MCF 10A (cell line): ENCODE results near the gene TIGD4. TPM values are rescaled to one million over a fixed set of nuclear protein-coding genes. Genes with fewer than 3 reads are reported as not detected.

Source experiments
- BruUV-seq: library from RNA; stranded (reverse); fragments of 400-500 nt; replicated peaks from 2 replicates; lab custom pipeline; 2021; lab: Mats Ljungman, UMichigan
- CTCF ChIA-PET: fragments of 300-600 bp; sonication (Branson Sonifier 250); formaldehyde crosslinking; extraction: SDS; loops from one replicate; lab custom pipeline; 2021; ENCODE audit warnings: antibody characterized with exemption, inconsistent platforms; lab: Yijun Ruan, JAX
- POLR2A ChIA-PET: fragments of 300-600, 350-650 bp; sonication (Branson Sonifier 250); formaldehyde crosslinking; extraction: SDS; loops from one replicate; lab custom pipeline; 2020; ENCODE audit warnings: antibody characterized with exemption, inconsistent platforms; lab: Yijun Ruan, JAX
- DNase-seq: peaks from one replicate; pipeline ENCODE4 v3.0.0-alpha.2; 2018; ENCODE audit not compliant: unreplicated experiment
- H3K27ac Mint-ChIP-seq: one replicate; pipeline ENCODE4 v1.8.0; 2022; ENCODE audit warnings: mild to moderate bottlenecking, low read depth, mixed read lengths; ENCODE audit not compliant: unreplicated experiment
- H3K27me3 Mint-ChIP-seq: one replicate; pipeline ENCODE4 v1.8.0; 2022; ENCODE audit warnings: mixed read lengths; ENCODE audit not compliant: insufficient read depth, unreplicated experiment
- H3K36me3 Mint-ChIP-seq: one replicate; pipeline ENCODE4 v1.8.0; 2022; ENCODE audit warnings: mild to moderate bottlenecking, moderate library complexity, mixed read lengths; ENCODE audit not compliant: insufficient read depth, unreplicated experiment
- H3K4me1 Mint-ChIP-seq: one replicate; pipeline ENCODE4 v1.8.0; 2022; ENCODE audit warnings: mixed read lengths; ENCODE audit not compliant: insufficient read depth, unreplicated experiment
- H3K4me3 Mint-ChIP-seq: one replicate; pipeline ENCODE4 v1.8.0; 2022; ENCODE audit warnings: mild to moderate bottlenecking, moderate library complexity, mixed read lengths; ENCODE audit not compliant: unreplicated experiment
- H3K9me3 Mint-ChIP-seq: one replicate; pipeline ENCODE4 v1.8.0; 2022; ENCODE audit warnings: mixed read lengths; ENCODE audit not compliant: unreplicated experiment
- CTCF ChIP-seq: fragments of 200-600 bp; IDR thresholded peaks from one replicate; pipeline ENCODE4 v1.8.0; 2022; ENCODE audit warnings: antibody characterized with exemption, mild to moderate bottlenecking; ENCODE audit not compliant: unreplicated experiment
- intact Hi-C: fragments of 100-400 bp; cut with micrococcal nuclease; formaldehyde crosslinking; loops from 2 replicates; pipeline ENCODE4 v1.14.1; 2022
- total RNA-seq: library from RNA; stranded (reverse); gene quantifications from 2 replicates; pipeline ENCODE4 v1.2.3, GENCODE V29; 2022

The TIGD4 gene
- total RNA-seq, 1 experiment from 2014 or later, result 0.12 TPM

DNA sequence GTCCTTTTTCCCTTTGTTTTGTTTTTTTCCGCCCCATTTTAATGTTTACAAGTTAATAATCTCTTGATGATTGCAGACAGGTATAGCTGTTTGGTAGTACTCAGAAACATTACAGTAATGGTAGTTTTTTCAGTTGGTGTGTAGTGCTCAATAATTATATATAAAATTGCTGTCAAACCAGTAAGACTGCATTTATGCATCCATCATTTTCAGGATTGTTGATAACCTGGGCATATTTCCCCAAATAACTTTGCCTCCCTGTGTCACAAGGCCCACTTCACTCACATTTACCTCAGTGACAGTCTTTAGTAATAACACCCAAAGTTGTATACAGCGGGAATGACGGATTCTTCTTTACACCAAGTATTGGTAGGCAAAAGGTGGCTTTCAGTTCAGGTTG, 16.4 kb upstream of the TIGD4 start:
- H3K4me3 Mint-ChIP-seq, result no peak overlapping the region
- no TSS peak for BruUV-seq
- peaks cover 1% of the 10 kb centered on the region for H3K4me1 Mint-ChIP-seq
- no peak for DNase-seq
- intact Hi-C loops, result no loop called here
- no peak overlapping the region for H3K27ac Mint-ChIP-seq
- no peaks in the 10 kb centered on the region for H3K9me3 Mint-ChIP-seq
- peaks cover 6% of the 10 kb centered on the region for H3K36me3 Mint-ChIP-seq
- TF ChIP-seq CTCF, result no peak
- CTCF ChIA-PET, result no interaction called here
- POLR2A ChIA-PET, result interaction anchor here (0.7 kb wide), 1 partner anchor 13 kb away, joined by 3 read pairs; no protein-coding TSS in a partner anchor
- no peaks in the 10 kb centered on the region for H3K27me3 Mint-ChIP-seq

DNA sequence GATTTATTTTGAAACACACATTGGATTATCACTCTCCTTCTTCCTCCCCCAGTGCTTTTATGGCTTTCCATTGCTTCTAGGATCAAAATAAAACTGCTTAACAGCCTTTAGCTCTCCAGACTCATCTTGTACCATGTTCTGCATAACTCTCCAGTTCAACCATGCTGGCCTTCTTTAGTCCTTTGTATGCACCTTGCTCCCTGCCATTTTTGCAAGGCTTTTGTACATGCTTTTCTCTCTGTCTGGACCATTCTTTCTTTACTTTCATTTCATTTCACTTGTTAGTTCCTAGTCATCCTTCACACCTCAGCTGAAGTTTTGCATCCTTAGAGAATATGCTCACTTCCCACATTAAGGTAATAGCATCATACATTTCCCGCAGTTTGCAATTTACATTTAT, 7.1 kb upstream of the TIGD4 start:
- intact Hi-C loops, result no loop called here
- BruUV-seq, result no TSS peak
- ChIA-PET CTCF (no interaction called here), POLR2A (interaction anchor here (1.4 kb wide), 1 partner anchor 8 kb away, joined by 4 read pairs; no protein-coding TSS in a partner anchor)
- H3K9me3 Mint-ChIP-seq, result no peaks in the 10 kb centered on the region
- H3K27ac Mint-ChIP-seq, result no peak overlapping the region
- H3K4me3 Mint-ChIP-seq, result no peak overlapping the region
- peaks cover 12% of the 10 kb centered on the region for H3K4me1 Mint-ChIP-seq
- no peaks in the 10 kb centered on the region for H3K27me3 Mint-ChIP-seq
- peaks cover 5% of the 10 kb centered on the region for H3K36me3 Mint-ChIP-seq
- DNase-seq, result no peak
- no peak for TF ChIP-seq CTCF

DNA sequence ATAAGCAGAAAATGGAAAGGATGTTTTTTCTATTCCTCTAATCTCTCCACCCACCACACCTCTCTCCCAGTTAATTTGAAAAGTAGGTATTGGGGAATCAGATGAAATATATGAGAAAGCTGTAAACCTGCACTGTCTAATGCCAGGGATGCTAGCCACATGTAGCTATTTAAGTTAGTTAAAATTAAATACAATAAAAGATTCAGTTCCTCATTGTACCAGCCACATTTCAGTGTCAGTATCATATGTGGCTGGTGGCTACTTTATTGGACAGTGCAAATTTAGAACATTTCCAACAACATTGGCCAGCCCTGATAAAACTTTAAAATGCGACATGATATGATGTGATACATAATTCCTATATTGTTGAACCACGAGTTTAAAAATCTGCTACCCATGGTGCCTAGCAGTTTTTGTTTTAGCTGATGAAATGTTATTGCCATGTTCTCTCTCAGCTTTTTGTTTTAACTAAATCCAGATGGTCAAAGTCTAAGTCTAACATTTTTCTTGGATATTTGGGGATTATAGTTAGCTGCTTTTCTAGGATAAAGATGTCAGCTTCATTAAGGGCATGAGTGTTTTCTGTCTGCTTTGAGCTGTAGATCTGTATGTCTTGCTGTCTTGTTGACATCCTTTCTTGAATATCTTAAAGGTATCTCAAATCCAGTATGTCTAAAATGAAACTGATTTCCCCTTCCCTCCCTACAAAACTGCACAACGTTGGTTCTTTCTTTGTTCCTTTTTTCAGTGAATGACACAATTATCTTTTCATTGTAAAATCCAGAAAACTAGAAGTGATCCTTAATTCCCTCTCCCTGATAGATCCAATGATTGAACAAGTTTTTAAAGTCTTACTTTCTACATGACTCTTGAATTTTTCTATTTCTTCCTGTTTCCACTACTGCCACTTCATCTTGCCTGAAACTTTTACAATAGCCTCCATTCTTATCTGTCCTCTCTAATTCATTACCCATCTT, 6.4 kb upstream of the TIGD4 start:
- ChIA-PET CTCF (no interaction called here), POLR2A (interaction anchor here (1.4 kb wide), 1 partner anchor 8 kb away, joined by 4 read pairs; no protein-coding TSS in a partner anchor)
- no peak overlapping the region for H3K27ac Mint-ChIP-seq
- H3K4me1 Mint-ChIP-seq, result peaks cover 14% of the 10 kb centered on the region
- H3K9me3 Mint-ChIP-seq, result no peaks in the 10 kb centered on the region
- BruUV-seq, result no TSS peak
- H3K4me3 Mint-ChIP-seq, result no peak overlapping the region
- no peak for DNase-seq
- H3K36me3 Mint-ChIP-seq, result peaks cover 5% of the 10 kb centered on the region
- intact Hi-C loops, result no loop called here
- no peaks in the 10 kb centered on the region for H3K27me3 Mint-ChIP-seq
- no peak for TF ChIP-seq CTCF

DNA sequence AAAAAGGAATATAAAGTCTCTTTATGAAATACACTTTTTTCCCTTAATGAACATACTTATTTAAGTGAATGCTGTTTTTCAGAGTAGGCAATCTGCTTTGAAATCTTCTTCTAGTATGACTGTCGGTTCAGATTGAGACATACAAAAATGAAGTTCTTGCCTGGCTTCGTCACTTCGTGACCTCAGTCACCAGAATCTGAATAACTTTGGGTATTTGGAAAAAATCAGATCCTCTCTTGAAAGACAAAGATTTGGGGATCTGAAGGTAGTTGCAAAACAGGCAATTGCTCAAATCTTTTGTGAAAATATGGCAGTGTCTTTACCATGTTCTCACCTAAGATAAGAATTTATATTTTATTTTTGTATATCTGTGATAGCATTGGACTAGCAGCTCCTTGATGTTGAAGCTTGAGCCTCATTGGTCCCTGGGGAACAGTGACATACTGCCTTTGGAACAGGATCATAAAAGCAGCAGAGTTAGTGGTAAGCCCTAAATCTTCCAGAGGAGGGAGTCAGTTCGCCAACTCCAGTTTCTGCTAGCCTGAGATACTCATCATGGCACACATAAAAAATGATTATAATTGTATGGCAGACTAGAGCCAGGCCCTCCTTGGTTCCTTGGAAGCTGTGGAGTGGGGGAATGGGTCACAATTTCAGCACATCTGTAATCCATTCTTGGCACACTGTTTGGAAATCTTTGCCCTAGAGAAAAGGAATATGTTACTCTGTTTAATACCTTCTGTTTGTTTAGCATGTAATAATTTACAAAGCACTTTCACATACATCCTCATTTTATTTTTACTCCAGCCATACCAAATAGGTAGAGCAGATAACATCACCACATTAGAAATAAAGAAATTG, 5.2 kb upstream of the TIGD4 start:
- peaks cover 5% of the 10 kb centered on the region for H3K36me3 Mint-ChIP-seq
- peaks cover 14% of the 10 kb centered on the region for H3K4me1 Mint-ChIP-seq
- POLR2A ChIA-PET, result no interaction called here
- no peaks in the 10 kb centered on the region for H3K9me3 Mint-ChIP-seq
- no peaks in the 10 kb centered on the region for H3K27me3 Mint-ChIP-seq
- H3K4me3 Mint-ChIP-seq, result no peak overlapping the region
- no peak for TF ChIP-seq CTCF
- DNase-seq, result peak; percentile 32
- intact Hi-C loops, result no loop called here
- no peak overlapping the region for H3K27ac Mint-ChIP-seq
- CTCF ChIA-PET, result no interaction called here
- BruUV-seq, result no TSS peak
